ENCODE results near the gene FAM43B.

FAM43B gene

GRCh38 chr1:20552728-20553445 is 514 bp downstream of the FAM43B start:
- DNase-seq, result no peak

GRCh38 chr1:20555025-20555757 is 2.8 kb downstream of the FAM43B start:
- no peak for DNase-seq

GRCh38 chr1:20555758-20556120 is 3.4 kb downstream of the FAM43B start:
- no peak for DNase-seq

GRCh38 chr1:20558191-20558590 is 5.8 kb downstream of the FAM43B start:
- no peak for DNase-seq

- DNase-seq, result no peak
Observed at GRCh38 chr1:20560966-20561365, 8.6 kb downstream of the FAM43B start.

- no peak for DNase-seq
Observed at GRCh38 chr1:20565234-20565633, 12.9 kb downstream of the FAM43B start.

GRCh38 chr1:20569523-20570098 is 17.2 kb downstream of the FAM43B start:
- no peak for DNase-seq

- no peak for DNase-seq
Observed at GRCh38 chr1:20571427-20571826, 19.1 kb downstream of the FAM43B start.

- DNase-seq, result no peak
Observed at GRCh38 chr1:20573987-20574386, 21.6 kb downstream of the FAM43B start.

GRCh38 chr1:20574686-20575540 is 22.5 kb downstream of the FAM43B start:
- peak; percentile 74 to 81 for DNase-seq

- DNase-seq, result no peak
Observed at GRCh38 chr1:20575541-20576336, 23.4 kb downstream of the FAM43B start.

GRCh38 chr1:20578062-20578461 is 25.7 kb downstream of the FAM43B start:
- DNase-seq, result no peak

- no peak for DNase-seq
Observed at GRCh38 chr1:20578721-20579395, 26.5 kb downstream of the FAM43B start.

GRCh38 chr1:20584890-20585289 is 32.5 kb downstream of the FAM43B start:
- no peak for DNase-seq

GRCh38 chr1:20586953-20587660 is 34.7 kb downstream of the FAM43B start:
- no peak for DNase-seq

- no peak for DNase-seq
Observed at GRCh38 chr1:20587661-20588053, 35.3 kb downstream of the FAM43B start.

- DNase-seq, result peak in 1 of 2 donors; percentile 53
Observed at GRCh38 chr1:20588634-20589225, 36.4 kb downstream of the FAM43B start, which contains the start of gene CDA. CDA (plus strand) TSS chr1:20589097; CDS start chr1:20589130, 33 bp downstream.

- DNase-seq, result peak in 1 of 2 donors; percentile 42
Observed at GRCh38 chr1:20589331-20590278, 37.2 kb downstream of the FAM43B start.

GRCh38 chr1:20590306-20590777 is 38.0 kb downstream of the FAM43B start:
- DNase-seq, result peak in 1 of 2 donors; percentile 8
